Measurements from ENCODE around the gene NUSAP1. TPM values are rescaled to one million over a fixed set of nuclear protein-coding genes. Genes with fewer than 3 reads are reported as not detected.
A peak's percentile ranks its signal among the peaks of the same experiment; 100 is the strongest.
"Not testable (repeated sequence)": the region's sequence is repeated elsewhere in the genome, so short reads cannot be mapped to it uniquely, and the experiment has no call there.

NUSAP1 gene
- total RNA-seq, result 1.0 TPM
- long read RNA-seq, partial matches to known transcripts, result 1 of 1 reads
- long read RNA-seq, other reads (novel, unspliced or antisense), result 0 of 1 reads

DNA sequence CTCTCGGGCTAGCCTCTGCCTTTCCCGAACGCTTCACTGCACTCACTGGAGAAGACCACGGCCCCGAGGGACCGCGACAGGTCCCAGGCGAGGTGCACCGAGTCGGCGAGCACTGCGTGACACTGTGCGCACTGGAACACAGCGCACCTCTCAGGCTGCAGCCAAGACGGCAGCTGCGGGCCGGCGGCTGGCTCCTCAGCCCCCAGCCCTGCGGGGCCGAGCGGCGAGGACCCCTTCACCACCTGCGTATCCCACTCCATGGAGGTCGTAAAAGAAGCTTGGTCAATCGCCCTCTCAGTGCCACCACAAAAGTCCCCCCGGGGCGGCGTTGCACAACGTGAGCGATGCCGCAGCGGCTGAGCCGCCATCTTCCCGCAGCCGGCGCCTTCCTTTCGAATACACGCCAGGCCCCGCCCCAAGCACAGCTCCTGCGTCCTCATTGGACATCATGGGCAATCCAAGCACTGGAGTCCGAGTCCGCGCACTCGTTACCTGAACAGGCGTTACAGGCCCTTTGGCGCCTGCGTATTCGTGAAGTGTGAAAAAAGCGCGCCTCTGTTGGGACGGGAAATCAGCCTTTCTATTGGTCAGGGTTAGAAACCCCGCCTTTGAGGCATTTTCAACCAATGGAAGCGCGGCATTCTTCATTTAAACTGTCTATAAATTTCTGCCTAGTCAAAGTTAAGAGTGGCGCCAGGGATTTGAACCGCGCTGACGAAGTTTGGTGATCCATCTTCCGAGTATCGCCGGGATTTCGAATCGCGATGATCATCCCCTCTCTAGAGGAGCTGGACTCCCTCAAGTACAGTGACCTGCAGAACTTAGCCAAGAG, at the start of gene NUSAP1, which contains the start of gene OIP5:
TSS of gene NUSAP1 (plus strand) at position 688 of the 832 bp plus-strand sequence. CDS start at position 765, 77 bp downstream.
TSS of gene OIP5 (minus strand) at position 398 of the 832 bp plus-strand sequence. CDS start at position 368, 30 bp downstream.
- peak; percentile 100 for ATAC-seq
- DNase-seq, result peak; percentile 98
- intact Hi-C loops (cut with micrococcal nuclease), result no loop called here

GRCh38 chr15:41282980-41283652, 49.6 kb upstream of the NUSAP1 start:
- intact Hi-C loops (cut with micrococcal nuclease); ATAC-seq; DNase-seq: not testable (repeated sequence)

DNA sequence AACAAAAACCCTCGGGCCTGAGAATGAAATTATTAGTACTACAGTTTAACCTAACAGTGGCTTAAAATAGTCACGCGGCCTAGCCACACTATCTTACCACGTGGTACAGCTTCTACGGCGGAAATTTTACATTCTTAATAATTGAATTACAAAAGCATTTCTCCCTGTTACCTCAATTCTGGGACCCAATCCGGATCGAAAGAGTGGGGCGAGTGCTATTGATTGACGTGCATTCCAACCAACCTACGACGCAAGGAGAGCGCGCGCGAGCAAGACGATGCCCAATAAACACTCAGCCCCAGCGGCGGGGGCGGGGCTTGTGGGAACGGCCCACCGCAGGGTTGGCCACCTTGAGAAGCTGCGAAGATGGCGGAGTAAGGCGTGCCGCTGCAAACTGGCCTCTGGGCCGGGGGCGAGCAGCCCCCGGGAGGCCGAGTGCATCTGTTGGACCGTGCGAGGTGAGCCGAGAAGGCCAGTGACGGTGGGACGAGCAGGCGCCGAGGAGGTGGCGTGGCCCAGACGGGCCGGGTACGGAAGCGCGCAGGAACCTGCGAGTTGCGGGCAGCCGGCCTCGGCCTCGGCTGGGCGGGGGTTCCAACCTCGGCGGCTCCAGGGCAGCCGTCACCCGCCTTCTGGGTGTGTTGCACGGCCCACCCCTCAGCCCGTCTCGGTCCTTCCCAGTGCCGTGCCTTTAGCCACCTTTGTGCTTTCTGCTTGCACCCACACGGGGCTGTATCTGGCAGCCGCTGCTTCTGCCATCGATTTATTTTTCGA, 48.8 kb upstream of the NUSAP1 start:
- DNase-seq (peak; percentile 98), ATAC-seq (peak; percentile 99)
- intact Hi-C loops (cut with micrococcal nuclease), result no loop called here

DNA sequence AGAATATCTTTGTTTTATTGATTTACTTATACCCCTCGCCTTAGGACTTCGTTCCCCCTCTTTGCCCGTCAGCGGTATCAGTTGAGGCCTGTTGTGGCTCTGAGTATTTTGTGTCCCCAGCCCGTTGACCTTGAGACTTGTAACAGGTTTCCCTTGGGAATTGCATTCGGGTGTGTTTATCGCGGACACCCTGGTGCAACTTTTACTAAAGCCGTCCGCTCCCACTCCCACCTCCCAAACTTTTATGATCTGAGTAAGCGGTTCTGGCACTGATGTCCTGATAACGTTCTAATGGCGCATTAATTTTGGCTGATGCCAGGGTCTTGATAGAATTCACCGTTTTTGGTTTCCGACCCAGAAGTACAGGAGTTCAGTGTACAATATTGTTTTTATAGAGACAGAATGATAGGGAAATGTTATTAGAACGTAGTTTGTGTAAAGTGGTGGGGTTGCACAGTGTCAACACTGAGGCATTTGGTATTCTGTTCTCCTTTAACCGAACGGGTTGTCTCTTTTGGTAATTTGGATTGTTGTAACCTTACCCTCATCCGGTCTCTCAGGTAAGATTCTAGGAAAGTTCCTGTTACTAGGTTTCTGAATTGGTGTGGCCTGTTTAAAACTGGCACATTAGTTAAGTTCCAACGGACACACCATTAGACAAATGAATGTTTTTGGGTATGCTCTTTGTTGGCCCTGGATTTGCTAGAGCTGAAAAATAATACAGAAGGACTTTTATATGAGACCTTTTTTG, 48.1 kb upstream of the NUSAP1 start:
- DNase-seq (peak; percentile 30), ATAC-seq (peak; percentile 54)
- intact Hi-C loops (cut with micrococcal nuclease), result no loop called here

DNA sequence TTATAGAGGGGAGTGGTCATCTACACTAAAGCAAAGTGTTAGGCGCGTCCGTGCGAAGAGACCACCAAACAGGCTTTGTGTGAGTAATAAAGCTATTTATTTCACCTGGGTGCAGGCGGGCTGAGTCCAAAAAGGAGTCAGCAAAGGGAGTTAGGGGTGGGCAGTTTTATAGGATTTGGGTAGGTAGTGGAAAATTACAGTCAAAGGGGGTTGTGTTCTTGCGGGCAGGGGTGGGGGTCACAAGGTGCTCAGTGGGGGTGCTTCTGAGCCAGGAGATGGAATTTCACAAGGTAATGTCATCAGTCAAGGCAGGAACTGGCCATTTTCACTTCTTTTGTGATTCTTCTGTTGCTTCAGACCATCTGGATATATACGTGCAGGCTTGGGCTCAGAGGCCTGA, 47.4 kb upstream of the NUSAP1 start:
- DNase-seq (no peak), ATAC-seq (no peak)
- intact Hi-C loops (cut with micrococcal nuclease), result no loop called here

DNA sequence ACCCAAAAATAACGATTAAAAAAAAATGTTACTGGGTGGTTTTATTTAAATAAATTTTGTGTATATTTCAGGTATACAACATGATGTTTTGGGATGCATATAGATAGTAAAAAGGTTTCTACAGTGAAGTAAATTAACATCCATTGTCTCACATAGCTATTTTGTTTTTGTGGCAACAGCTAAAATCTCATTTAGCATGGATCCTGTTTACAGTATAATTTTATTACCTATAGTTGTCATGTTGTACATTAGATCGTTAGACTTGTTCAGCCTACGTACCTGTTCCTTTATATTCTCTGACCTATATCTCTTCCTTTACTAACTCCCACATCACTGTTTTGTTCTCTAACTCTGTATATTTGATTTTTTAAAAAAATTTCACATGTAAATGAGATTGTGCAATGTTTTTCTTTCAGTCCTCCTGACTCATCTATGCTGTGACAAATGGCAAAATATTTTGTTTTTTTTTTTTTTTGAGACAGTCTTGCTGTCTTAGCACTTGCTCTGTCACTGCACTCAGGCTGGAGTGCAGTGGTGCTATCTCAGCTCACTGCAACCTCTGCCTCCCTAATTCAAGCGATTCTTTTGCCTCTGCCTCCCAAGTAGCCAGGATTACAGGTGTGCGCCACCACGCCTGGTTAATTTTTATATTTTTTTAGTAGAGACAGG, 45.9 kb upstream of the NUSAP1 start:
- ATAC-seq (no peak), DNase-seq (no peak)
- intact Hi-C loops (cut with micrococcal nuclease), result no loop called here

GRCh38 chr15:41288464-41288863, 44.2 kb upstream of the NUSAP1 start:
- intact Hi-C loops (cut with micrococcal nuclease), result no loop called here
- no peak for DNase-seq
- no peak for ATAC-seq

DNA sequence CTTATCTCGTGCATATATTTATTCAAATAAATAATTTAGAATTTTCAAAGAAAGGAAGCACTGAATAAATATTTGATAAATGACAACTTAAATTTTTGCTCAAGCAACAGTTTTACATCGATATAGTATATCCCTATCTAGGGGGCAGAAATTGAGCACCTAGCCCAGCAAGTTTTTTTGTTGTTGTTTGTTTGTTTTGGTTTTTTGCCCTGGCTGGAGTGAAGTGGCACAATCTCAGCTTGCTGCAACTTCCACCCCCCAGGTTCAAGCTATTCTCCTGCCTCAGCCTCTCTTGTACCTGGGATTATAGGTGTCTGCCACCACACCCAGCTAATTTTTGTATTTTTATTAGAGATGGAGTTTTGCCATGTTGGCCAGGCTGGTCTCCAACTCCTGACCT, 42.7 kb upstream of the NUSAP1 start:
- no peak for DNase-seq
- intact Hi-C loops (cut with micrococcal nuclease), result no loop called here
- no peak for ATAC-seq

GRCh38 chr15:41291065-41291631, 41.5 kb upstream of the NUSAP1 start:
- peak; percentile 40 for ATAC-seq
- intact Hi-C loops (cut with micrococcal nuclease), result no loop called here

GRCh38 chr15:41292521-41292920, 40.2 kb upstream of the NUSAP1 start:
- intact Hi-C loops (cut with micrococcal nuclease), result no loop called here
- no peak for DNase-seq
- ATAC-seq, result no peak

More at GRCh38 chr15:41291065-41291631, 41.5 kb upstream of the NUSAP1 start:
- DNase-seq, result no peak

DNA sequence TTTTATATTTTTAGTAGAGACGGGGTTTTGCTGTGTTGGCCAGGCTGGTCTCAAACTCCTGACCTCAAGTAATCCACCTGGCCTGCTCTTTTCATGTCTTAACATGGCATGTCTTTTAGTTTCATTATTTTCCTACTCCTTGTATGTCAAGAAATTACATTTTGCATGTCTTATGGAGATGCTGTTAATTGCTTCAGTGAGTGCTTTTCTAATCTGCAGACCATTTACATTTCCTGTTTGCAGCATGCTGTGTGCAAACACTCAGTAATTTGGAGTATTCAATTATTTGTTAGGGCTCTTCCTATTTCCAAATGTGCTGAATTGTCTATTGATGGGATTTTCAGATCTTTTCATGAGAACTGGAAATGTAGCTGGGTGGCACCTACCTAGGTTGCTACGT, 31.5 kb upstream of the NUSAP1 start:
- DNase-seq; ATAC-seq; intact Hi-C loops (cut with micrococcal nuclease): not testable (repeated sequence)

DNA sequence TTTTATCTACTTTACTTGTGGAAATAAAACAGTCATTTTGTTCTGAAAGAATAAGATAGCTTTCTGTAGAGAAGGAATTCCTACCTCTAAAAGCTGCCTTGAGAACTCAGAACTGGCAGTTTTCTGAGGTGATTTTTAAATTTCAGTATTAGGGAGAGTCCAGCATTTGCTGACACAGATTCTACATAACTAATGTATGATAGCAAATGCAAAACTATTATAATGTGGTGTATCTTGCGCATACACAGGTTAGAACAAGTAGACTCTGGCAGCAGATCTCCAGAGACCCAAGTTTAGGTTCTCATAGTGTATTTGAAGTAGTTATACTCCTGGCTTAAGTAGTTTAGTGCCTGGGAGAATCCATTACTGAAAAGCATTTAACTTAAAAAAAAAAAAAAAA, 31.1 kb upstream of the NUSAP1 start:
- intact Hi-C loops (cut with micrococcal nuclease), result no loop called here
- no peak for DNase-seq
- no peak for ATAC-seq

DNA sequence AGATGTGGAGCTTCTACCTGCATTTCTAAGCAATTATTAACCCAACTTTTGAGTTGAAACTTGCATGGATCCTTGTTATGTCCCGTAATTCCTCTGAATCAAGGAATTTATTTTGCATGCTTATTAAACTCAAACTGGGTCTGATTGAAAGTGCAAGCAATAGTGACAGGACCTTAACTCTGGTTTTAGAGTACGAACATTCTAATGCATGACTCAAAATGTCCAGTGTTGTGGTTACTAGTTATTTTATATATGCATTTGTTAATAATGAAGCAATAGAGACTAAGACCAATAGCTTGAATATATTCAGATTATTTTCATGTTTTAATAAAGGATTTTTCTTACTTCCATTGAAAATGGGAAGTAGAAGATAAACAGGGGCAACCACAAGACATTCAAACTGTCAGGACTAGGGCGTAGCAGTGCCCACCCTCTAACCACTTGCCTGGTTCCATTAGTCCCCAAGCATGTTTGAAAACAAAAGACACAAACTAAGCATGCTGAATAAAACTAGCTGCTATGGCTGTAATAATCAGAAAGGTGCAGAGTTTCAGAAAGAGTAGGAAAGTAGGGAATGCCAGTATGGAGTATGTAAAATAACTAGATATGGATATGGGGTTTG, 28.4 kb upstream of the NUSAP1 start:
- intact Hi-C loops (cut with micrococcal nuclease), result no loop called here
- ATAC-seq (no peak), DNase-seq (no peak)

- intact Hi-C loops (cut with micrococcal nuclease), result no loop called here
- ATAC-seq (no peak), DNase-seq (no peak)
Measured at GRCh38 chr15:41307679-41308078, 25.0 kb upstream of the NUSAP1 start.

GRCh38 chr15:41309226-41309905, 23.3 kb upstream of the NUSAP1 start:
- ATAC-seq, result no peak
- intact Hi-C loops (cut with micrococcal nuclease), result no loop called here
- no peak for DNase-seq

- ATAC-seq; intact Hi-C loops (cut with micrococcal nuclease); DNase-seq: not testable (repeated sequence)
Measured at GRCh38 chr15:41320805-41321330, 11.8 kb upstream of the NUSAP1 start.

DNA sequence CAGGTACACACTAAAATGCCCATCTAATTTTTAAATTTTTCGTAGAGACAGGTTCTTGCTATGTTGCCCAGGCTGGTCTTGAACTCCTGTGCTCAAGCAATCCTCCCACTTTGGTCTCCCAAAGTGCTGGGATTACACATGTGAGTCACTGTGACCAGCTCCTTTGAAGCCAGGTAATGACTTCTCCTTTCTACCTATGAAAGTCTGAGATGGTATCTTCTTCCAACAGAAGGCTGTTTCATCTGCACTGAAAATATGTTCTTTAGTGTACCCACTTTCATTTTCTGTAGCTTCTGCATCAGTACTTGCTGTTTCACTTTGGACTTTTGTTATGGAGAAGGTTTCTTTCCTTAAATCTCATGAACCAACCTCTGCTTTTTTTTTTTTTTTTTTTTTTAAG, 9.1 kb upstream of the NUSAP1 start:
- intact Hi-C loops (cut with micrococcal nuclease), result no loop called here
- ATAC-seq (no peak), DNase-seq (no peak)

Data from left ventricle myocardium superior (tissue), 1 donor.